ENCODE measurements around the gene NCAPH2.

Gene NCAPH2

DNA sequence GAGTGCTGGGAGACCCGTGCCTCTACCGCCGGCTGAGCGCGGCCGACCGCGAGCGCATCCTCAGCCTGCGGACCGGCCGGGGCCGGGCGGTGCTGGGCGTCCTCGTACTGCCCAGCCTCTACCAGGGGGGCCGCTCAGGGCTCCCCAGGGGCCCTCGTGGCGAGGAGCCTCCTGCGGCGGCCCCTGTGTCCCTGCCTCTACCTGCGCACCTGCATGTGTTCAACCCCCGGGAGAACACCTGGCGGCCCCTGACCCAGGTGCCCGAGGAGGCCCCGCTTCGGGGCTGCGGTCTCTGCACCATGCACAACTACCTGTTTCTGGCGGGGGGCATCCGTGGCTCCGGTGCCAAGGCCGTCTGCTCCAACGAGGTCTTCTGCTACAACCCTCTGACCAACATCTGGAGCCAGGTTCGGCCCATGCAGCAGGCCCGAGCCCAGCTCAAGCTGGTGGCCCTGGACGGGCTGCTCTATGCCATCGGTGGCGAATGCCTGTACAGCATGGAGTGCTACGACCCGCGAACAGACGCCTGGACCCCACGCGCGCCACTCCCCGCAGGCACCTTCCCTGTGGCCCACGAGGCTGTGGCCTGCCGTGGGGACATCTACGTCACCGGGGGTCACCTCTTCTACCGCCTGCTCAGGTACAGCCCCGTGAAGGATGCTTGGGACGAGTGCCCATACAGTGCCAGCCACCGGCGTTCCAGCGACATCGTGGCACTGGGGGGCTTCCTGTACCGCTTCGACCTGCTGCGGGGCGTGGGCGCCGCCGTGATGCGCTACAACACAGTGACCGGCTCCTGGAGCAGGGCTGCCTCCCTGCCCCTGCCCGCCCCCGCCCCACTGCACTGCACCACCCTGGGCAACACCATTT is 41.1 kb downstream of the NCAPH2 start:
- TF ChIP-seq CTCF (IDR thresholded peaks at IDR 0.05; ENCODE audit: low read depth, low read length, missing control alignments), result no peak
- no peak for DNase-seq (ENCODE audit: low read depth)
- peak overlapping the region; percentile 30 for H3K4me3 ChIP-seq (ENCODE audit: low read depth, low read length)

DNA sequence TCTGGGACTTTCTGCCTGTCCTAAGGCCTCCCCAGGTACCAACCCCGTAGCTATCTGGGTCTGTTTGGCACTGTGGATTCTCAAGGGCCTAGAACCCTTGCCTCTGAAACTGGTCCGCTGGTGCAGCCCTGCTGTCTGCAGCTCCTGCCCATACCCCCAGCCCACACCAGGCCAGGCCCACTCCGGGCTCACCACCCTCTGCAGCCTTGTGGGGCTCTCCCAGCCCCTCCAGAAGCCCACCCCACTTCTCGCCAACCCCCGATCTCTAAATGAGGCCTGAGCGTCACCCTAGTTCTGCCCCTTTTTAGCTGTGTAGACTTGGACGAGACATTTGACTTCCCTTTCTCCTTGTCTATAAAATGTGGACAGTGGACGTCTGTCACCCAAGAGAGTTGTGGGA is 42.4 kb downstream of the NCAPH2 start:
- no peak overlapping the region for H3K4me3 ChIP-seq (ENCODE audit: low read depth, low read length)
- no peak for DNase-seq (ENCODE audit: low read depth)
- no peak for TF ChIP-seq CTCF (IDR thresholded peaks at IDR 0.05; ENCODE audit: low read depth, low read length, missing control alignments)

DNA sequence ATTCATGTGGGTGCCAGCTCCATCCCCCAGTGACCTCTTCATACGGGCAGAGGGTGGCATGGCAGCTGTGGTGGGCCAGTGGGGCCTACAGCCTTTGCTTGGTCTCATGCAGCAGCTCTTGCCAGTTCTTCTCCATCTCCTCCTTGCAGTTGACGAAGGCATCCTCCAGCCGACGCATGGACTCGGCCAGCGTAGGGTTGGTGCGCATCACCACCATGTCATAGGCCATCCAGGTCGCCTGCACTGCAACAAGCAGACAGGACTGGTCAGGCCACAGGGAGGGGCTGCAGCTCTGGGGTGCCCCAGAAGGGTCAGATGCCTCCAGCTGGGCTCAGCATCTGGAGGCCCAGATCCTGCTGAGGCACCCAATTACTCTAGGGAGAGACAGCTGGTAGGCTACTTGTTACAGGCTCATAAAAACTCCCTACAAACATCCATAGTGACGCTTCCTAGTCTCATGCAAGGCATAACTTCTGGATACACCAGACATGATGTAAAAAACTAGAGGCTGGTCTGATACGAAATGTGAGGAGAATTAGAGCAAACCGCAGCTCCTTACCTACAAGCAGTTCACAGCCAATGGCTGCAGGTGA is 43.2 kb downstream of the NCAPH2 start:
- TF ChIP-seq CTCF (IDR thresholded peaks at IDR 0.05; ENCODE audit: low read depth, low read length, missing control alignments), result no peak

DNA sequence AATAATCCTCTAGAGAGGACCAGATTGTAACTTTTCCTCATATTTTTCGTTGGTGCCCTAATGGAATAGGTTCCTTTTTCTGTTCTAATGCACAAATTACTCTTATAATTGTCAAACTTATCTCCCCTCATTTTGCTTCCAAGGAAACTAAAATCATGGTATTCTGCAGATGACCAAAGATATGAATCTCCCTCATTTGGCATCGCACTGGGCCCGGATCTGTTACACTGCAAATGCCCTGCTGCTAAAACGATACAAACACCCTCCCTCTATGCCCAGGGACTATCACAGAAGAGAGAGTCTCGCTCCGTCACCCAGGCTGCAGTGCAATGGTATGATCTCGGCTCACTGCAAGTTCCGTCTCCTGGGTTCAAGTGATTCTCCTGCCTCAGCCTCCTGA is 45.3 kb downstream of the NCAPH2 start:
- TF ChIP-seq CTCF (IDR thresholded peaks at IDR 0.05; ENCODE audit: low read depth, low read length, missing control alignments), result no peak
- H3K4me3 ChIP-seq (ENCODE audit: low read depth, low read length), result no peak overlapping the region
- DNase-seq (ENCODE audit: low read depth), result no peak

More for the DNA sequence above, 43.2 kb downstream of the NCAPH2 start:
- DNase-seq (ENCODE audit: low read depth), result no peak
- no peak overlapping the region for H3K4me3 ChIP-seq (ENCODE audit: low read depth, low read length)

- no peak for DNase-seq (ENCODE audit: low read depth)
- no peak overlapping the region for H3K4me3 ChIP-seq (ENCODE audit: low read depth, low read length)
- TF ChIP-seq CTCF (IDR thresholded peaks at IDR 0.05; ENCODE audit: low read depth, low read length, missing control alignments), result no peak
These were observed 48.7 kb downstream of the NCAPH2 start for GRCh38 chr22:50556703-50557102.

DNA sequence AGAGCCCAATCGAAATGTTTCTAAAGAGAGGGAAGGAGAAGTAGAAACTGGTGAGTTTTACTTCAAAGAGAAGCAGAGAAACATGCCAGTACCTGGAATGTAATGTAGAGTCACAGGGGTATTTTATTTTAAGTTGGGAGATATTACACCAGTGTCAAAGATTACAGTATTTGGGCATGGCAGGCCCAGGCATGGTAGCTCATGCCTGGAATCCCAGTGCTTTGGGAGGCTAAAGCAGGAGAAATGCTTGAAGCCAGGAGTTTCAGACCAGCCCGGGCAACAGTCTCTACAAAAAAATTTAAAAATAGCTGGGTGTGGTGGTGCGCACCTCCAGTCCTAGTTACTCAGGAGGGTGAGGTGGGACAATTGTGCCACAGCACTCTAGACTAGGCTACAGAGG is 52.0 kb downstream of the NCAPH2 start:
- no peak for TF ChIP-seq CTCF (IDR thresholded peaks at IDR 0.05; ENCODE audit: low read depth, low read length, missing control alignments)
- H3K4me3 ChIP-seq (ENCODE audit: low read depth, low read length), result no peak overlapping the region
- no peak for DNase-seq (ENCODE audit: low read depth)
